ENCODE measurements around the gene LBHD2. TPM values are rescaled to one million over a fixed set of nuclear protein-coding genes. Genes with fewer than 3 reads are reported as not detected.
A peak's percentile ranks its signal among the peaks of the same experiment; 100 is the strongest.

The LBHD2 gene
- total and polyA plus RNA-seq, 2 of the 13 experiments (the other 11 are each of a cell fraction or from before 2014, with no cell fraction given): 0.67 to 1.00 TPM

DNA sequence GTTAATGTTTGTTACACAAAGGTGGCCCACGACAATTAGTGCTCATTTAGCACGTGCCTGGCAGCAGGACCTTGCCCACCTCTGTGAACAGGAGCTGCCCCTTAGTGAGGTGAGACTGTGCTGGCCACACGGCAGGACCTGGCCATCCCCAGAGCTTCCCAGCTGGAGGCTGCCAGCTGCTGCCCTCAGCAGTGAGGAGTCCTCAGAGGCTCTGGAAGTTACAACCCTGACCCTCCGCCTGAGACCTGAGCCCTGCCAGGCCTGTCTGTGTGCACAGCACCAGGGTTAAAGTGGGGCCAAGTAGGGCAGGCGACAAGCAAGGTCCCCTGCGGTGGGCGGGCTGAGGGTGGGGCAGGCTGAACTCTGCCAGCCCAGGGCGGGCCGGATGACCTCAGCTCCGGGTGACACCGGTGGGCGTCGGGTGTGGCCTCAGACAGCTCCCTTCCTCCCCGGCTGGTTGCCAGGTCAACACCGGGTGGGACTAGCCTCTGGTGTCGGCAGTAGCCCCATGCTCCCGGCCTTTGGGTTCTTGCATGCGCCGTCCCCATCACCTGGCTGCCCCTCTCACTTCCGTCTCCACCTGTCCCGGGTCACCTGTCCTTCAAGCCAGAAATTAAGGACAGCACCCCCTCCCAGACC is 9.2 kb upstream of the LBHD2 start (continued):
- no peak for TF ChIP-seq ZXDC (CRISPR knock-in tag; IDR thresholded peaks at IDR 0.05)
- TF ChIP-seq BORCS8-MEF2B (CRISPR knock-in tag; IDR thresholded peaks at IDR 0.05): 0 out of 2 replicates have a peak, but pooled peaks have one; percentile 2
- TF ChIP-seq RXRA (CRISPR knock-in tag; IDR thresholded peaks at IDR 0.05): peak; percentile 50
- TF ChIP-seq, protein P1, sequence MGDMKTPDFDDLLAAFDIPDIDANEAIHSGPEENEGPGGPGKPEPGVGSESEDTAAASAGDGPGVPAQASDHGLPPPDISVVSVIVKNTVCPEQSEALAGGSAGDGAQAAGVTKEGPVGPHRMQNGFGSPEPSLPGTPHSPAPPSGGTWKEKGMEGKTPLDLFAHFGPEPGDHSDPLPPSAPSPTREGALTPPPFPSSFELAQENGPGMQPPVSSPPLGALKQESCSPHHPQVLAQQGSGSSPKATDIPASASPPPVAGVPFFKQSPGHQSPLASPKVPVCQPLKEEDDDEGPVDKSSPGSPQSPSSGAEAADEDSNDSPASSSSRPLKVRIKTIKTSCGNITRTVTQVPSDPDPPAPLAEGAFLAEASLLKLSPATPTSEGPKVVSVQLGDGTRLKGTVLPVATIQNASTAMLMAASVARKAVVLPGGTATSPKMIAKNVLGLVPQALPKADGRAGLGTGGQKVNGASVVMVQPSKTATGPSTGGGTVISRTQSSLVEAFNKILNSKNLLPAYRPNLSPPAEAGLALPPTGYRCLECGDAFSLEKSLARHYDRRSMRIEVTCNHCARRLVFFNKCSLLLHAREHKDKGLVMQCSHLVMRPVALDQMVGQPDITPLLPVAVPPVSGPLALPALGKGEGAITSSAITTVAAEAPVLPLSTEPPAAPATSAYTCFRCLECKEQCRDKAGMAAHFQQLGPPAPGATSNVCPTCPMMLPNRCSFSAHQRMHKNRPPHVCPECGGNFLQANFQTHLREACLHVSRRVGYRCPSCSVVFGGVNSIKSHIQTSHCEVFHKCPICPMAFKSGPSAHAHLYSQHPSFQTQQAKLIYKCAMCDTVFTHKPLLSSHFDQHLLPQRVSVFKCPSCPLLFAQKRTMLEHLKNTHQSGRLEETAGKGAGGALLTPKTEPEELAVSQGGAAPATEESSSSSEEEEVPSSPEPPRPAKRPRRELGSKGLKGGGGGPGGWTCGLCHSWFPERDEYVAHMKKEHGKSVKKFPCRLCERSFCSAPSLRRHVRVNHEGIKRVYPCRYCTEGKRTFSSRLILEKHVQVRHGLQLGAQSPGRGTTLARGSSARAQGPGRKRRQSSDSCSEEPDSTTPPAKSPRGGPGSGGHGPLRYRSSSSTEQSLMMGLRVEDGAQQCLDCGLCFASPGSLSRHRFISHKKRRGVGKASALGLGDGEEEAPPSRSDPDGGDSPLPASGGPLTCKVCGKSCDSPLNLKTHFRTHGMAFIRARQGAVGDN (CRISPR knock-in tag; IDR thresholded peaks at IDR 0.05): peak; percentile 32
- TF ChIP-seq SRSF1 (optimal IDR thresholded peaks at IDR 0.05; ENCODE audit: low read depth, low read length): peak; percentile 38
- TF ChIP-seq ARNT (IDR thresholded peaks at IDR 0.05): no peak
- TF ChIP-seq ZNF598 (CRISPR knock-in tag; IDR thresholded peaks at IDR 0.05; ENCODE audit: borderline replicate concordance): 0 out of 2 replicates have a peak, but pooled peaks have one; percentile 5
- no peak for TF ChIP-seq KLF16 (CRISPR knock-in tag; IDR thresholded peaks at IDR 0.05)
- TF ChIP-seq FOXJ3 (CRISPR knock-in tag; IDR thresholded peaks at IDR 0.05; ENCODE audit: borderline replicate concordance): no peak
- no peak for TF ChIP-seq JDP2 (CRISPR knock-in tag; IDR thresholded peaks at IDR 0.05; ENCODE audit: borderline replicate concordance)
- TF ChIP-seq ZNF10 (CRISPR knock-in tag; IDR thresholded peaks at IDR 0.05; ENCODE audit: borderline replicate concordance, low read depth): no peak
- TF ChIP-seq ZNF839 (CRISPR knock-in tag; IDR thresholded peaks at IDR 0.05; ENCODE audit: borderline replicate concordance): no peak
- TF ChIP-seq CBFB (CRISPR knock-in tag; IDR thresholded peaks at IDR 0.05): no peak
- 0 out of 2 replicates have a peak, but pooled peaks have one; percentile 5 for TF ChIP-seq FOXK1 (CRISPR knock-in tag; IDR thresholded peaks at IDR 0.05; ENCODE audit: borderline replicate concordance, low read depth)
- no peak for TF ChIP-seq NR2F2 (IDR thresholded peaks at IDR 0.05; ENCODE audit: borderline replicate concordance, low read depth)
- TF ChIP-seq MEF2D (CRISPR knock-in tag; IDR thresholded peaks at IDR 0.05): peak; percentile 9; the same call in 1 of the 2 replicates
- no peak for TF ChIP-seq ZZZ3 (CRISPR knock-in tag; IDR thresholded peaks at IDR 0.05; ENCODE audit: borderline replicate concordance)
- TF ChIP-seq SYNCRIP (IDR thresholded peaks at IDR 0.05; ENCODE audit: insufficient read depth, low read depth, low read length): no peak
- TF ChIP-seq BCL6 (CRISPR knock-in tag; IDR thresholded peaks at IDR 0.05): no peak
- TF ChIP-seq ZNF230 (CRISPR knock-in tag; IDR thresholded peaks at IDR 0.05): 0 out of 2 replicates have a peak, but pooled peaks have one; percentile 2
- no peak for TF ChIP-seq MBNL3 (CRISPR knock-in tag; conservative IDR thresholded peaks at IDR 0.05)
- 0 out of 2 replicates have a peak, but pooled peaks have one; percentile 10 for TF ChIP-seq KDM3A (CRISPR knock-in tag; IDR thresholded peaks at IDR 0.05; ENCODE audit: low read depth)
- TF ChIP-seq KLF6 (CRISPR knock-in tag; IDR thresholded peaks at IDR 0.05): no peak
- no peak for TF ChIP-seq FOXA1 (IDR thresholded peaks at IDR 0.05)
- TF ChIP-seq FOXA1 (CRISPR knock-in tag; IDR thresholded peaks at IDR 0.05): no peak
- no peak for TF ChIP-seq KLF11 (CRISPR knock-in tag; IDR thresholded peaks at IDR 0.05)
- no peak for TF ChIP-seq SRY (CRISPR knock-in tag; IDR thresholded peaks at IDR 0.05)
